Kidney capillary endothelial cell (primary cell): ENCODE data around the gene ORM1.
A peak's percentile ranks its signal among the peaks of the same experiment; 100 is the strongest.
"Not testable (repeated sequence)": the region's sequence is repeated elsewhere in the genome, so short reads cannot be mapped to it uniquely, and the experiment has no call there.

Source experiments
- DNase-seq: peaks from one replicate; pipeline ENCODE4 v3.0.0-alpha.2; 2018; ENCODE audit warnings: low spot score

ORM1 gene

DNA sequence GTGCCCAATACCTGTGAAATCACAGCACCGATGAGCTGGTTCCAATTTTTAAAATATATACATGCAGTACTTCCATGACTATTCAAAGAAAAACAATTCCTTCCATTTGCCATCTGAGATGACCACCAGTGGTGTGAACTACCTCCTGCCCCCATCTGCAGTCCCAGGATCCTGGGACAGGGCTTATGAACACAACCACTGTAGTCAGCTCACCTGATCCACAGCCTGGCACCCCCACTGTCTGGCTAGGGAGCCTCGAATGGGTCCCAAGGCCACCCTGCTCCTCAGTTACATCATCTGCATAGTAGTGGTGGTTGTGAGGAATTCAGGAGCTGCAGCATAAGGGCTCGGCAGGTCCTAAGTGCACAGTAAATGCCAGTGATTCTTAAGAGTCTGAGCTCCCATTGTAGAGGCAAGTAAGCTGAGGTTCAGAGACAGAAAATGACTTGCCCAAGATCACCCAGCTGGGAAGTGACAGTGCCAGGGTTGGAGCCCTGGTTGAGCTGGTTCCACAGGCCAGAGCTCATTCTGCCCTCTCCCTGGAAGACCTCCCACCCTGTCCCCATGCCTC, 2.9 kb downstream of the ORM1 start:
- not testable (repeated sequence) for DNase-seq

DNA sequence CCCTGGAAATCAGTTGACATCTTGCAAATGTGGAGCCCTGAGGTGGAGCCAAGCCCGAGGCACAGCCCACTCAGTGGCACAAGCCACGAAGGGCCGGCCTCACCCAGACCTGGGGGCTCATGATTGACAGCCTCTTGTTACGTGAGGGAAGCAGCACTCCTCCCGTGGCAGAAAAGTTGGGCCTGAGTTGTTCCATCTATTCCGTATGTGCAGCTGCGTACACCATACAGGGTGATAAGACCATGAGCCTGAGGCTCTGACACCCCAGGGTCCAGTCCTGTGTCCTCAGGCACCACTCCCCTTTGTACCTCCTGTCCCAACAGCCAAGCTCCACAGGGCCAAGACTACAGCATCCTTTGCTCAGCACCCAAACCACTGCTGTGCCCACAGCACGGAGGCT, 4.9 kb downstream of the ORM1 start:
- DNase-seq: no peak

DNA sequence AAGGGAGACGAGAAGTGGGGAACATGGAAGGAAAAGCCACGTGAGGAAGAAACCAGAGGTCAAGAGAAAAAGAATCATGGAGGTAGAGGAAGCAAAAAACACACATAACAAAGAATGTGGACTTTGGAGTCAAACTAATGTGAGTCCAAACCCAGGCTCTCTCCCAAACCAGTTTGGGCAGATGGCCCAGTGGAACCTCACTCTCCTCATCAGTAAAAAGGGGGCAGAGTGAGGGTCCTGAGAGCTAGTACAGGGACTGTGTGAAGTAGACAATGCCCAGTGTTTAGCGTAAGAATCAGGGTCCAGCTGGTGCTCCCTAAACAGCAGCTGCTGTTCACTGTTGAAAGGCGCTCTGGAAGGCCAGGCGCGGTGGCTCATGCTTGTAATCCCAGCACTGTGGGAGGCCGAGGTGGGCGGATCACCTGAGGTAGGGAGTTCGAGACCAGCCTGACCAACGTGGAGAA, 5.5 kb downstream of the ORM1 start:
- DNase-seq: not testable (repeated sequence)

DNA sequence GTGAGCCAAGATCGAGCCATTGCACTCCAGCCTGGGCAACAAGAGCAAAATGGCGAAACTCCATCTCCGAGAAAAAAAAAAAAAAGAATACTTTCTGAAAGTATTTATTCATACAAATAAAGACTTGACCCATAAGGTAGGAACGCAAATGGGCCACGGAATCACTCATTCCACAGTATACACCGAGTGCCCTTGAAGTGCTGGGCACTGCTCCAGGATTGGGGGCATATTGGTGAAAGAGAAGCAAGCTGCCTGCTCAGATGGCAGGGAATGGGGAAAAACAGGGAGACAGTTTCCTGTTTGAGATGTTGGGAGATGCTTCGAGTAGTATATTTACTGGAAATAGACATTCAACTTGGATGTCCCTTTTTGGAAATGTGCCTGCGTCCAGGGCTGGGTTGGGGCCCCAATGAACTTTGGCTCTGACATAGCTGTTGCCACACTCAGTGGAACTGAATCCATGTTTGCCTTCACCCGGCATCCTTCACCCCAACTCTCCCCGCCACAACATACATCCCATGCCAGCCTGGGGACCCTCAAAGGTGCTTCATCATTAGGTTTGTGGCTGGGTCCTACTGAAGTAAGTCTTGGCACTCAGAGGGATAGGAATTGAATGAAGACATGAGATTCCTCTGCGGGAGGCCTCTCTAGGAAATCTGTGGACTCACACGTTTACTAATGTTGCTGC, 6.2 kb downstream of the ORM1 start:
- not testable (repeated sequence) for DNase-seq

DNA sequence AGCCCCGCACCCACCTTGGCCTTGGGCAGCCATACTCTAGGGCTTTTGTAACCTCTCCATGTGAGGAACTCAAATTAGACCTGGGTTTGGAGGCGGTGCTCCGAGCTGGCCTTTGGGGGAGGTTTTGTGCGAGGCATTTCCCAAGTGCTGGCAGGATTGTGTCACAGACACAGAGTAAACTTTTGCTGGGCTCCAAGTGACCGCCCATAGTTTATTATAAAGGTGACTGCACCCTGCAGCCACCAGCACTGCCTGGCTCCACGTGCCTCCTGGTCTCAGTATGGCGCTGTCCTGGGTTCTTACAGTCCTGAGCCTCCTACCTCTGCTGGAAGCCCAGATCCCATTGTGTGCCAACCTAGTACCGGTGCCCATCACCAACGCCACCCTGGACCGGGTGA, 6.7 kb downstream of the ORM1 start, which contains the start of gene ORM2:
Gene ORM2 (plus strand): TSS at position 245 of the 398 bp plus-strand sequence. CDS start 36 bp downstream, at position 281.
- not testable (repeated sequence) for DNase-seq

DNA sequence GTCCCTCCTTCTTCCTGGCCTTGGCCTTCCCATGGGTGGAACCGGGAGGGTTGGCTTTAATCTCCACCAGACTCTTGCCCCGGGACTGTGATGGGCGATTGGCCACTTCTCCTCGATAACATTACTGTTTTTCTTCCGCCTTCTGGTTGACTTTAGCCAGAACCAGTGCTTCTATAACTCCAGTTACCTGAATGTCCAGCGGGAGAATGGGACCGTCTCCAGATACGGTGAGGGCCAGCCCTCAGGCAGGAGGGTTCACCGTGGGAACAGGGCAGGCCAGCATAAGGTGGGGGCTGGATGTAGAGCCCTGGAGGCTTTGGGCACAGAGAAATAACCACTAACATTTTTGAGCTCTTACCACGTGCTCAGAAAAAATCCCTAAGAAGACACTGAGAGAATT, 7.7 kb downstream of the ORM1 start:
- DNase-seq: no peak

DNA sequence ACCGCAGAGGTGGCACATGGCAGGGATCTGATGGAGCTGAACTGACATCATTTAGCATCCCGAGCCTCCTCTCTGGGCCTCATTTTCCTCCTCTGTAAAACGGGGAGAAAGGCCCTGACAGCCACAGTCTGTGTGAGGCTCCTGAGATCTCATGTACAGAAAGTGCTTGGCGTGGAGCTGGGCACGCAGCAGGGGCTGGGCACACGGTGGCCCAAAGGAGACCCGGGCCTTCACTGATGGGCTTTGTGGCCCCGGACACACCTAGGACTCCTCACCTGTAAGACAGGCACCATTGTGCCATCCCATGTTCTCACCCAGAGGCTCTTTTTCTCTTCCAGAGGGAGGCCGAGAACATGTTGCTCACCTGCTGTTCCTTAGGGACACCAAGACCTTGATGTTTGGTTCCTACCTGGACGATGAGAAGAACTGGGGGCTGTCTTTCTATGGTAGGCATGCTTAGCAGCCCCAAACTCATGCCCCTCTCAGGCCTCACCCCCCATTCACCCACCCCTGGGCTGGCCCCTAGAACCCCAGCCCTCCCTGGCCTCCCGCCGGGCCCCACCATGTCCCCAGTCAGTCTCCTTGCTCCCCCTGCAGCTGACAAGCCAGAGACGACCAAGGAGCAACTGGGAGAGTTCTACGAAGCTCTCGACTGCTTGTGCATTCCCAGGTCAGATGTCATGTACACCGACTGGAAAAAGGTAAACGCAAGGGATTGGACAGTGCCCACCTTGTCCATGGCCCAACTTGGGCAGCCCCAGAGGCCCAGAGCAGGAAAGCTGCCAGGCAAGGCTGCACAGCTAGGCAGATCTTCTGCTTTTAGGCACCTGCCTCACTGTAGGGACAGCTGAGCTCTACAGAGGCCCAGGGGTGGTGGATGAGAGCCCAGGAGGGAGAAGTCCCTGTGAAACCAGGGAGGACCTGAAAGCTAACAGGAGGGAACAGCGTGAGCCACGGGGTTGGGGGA, 8.6 kb downstream of the ORM1 start:
- not testable (repeated sequence) for DNase-seq

DNA sequence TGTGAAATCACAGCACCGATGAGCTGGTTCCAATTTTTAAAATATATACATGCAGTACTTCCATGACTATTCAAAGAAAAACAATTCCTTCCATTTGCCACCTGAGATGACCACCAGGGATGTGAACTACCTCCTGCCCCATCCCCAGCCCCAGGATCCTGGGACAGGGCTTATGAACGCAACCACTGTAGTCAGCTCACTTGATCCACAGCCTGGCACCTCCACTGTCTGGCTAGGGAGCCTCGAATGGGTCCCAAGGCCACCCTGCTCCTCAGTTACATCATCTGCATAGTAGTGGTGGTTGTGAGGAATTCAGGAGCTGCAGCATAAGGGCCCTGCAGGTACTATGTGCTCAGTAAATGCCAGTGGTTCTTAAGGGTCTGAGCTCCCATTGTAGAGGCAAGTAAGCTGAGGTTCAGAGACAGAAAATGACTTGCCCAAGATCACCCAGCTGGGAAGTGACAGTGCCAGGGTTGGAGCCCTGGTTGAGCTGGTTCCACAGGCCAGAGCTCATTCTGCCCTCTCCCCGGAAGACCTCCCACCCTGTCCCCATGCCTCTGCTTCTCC, 9.7 kb downstream of the ORM1 start:
- not testable (repeated sequence) for DNase-seq

DNA sequence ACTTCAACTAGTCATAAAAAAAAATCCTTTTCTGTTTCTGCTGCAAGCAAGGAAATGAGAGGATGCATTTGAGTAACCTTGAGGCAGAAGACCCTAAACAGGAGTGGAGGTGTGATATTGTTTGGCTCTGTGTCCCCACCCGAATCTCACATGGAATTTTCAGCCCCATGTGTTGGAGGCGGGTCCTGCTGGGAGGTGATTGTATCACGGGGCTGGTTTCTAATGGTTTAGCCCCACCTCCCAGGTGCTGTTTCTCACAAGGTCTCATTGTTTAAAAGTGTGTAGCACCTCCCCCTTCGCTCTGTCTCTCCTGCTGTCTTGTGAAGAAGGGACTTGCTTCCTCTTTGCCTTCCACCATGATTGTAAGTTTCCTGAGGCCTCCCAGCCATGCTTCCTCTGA, 10.8 kb downstream of the ORM1 start:
- DNase-seq: not testable (repeated sequence)

DNA sequence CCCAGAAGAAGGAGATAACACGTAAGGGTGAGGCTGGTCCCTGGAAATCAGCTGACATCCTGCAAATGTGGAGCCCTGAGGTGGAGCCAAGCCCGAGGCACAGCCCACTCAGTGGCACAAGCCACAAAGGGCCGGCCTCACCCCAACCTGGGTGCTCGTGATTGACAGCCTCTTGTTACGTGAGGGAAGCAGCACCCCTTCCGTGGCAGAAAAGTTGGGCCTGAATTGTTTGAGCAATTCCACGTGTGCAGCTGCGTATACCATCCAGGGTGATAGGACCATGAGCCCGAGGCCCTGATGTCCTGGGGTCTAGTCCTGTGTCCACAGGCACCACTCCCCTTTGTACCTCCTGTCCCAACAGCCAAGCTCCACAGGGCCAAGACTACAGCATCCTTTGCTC, 11.6 kb downstream of the ORM1 start:
- DNase-seq: no peak

DNA sequence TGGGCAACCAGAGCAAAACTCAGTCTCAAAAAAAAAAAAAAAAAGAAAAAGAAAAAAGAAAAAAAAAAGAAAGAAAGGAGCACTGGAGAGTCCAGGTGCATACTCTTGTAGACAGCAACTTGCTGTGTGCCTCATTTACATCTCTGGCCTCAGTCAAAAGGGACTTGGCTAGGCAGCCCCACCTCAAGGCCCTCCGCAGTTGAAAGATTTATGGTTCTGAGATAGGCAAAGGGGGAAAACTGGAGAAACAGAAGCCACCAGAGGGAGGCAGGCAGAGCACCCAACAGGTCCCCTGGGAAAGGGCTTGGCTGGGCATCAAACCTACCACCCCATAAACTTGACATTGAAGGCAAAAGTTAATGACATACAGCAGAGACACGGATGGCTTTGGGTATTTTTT, 12.8 kb downstream of the ORM1 start:
- no peak for DNase-seq

DNA sequence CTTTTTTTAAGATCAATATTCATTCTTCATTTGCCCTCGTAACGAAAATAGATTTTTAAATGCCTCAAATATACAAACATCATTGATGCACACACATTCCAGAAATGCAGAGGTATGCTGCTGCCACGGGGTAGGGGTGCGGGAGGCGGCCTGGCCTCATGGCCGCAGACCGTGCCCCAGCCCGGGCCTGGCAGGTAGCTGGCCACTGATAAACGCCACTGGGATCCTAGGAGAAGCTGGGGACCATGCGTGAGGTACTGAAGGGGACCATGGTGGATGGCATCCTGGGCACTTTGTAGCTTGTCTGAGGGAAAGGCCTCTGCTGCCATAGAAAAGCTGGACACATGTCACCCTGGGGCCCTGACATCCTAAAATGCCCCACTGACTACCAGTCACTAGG, 13.3 kb downstream of the ORM1 start:
- no peak for DNase-seq

DNA sequence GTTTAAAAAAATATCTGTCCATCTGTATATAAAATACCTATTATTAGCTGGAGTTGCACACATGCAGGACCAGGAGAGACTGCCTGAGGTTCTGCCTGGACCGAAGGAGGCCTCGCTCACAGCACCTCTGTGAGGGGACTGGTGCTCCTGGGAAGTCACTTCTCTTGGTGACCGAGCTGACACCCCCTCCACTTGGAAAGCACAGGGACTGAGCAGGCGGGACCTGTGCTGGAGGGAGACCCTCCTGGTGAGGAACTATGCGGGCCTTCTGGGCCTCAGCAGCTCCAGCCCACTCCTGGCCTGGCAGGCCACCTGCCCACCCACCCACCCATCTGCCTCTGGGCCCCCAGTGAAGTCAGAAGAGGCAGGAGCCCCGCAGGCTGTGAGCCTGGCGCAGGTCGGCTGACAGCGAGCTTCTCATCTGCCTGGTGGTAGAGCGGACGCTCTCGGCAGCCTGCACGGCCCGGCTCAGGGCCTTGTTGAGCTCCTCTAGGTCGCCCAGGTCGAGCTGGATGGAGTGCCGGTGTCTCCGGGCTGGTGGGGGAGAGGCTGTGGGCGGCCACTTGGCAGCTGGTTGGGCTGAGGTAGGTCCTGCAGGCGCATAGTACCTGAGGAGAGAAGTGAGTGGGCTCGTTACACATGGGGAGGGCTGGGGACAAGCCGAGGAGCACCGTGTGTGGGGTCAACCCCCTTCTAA, 13.9 kb downstream of the ORM1 start:
- no peak for DNase-seq

DNA sequence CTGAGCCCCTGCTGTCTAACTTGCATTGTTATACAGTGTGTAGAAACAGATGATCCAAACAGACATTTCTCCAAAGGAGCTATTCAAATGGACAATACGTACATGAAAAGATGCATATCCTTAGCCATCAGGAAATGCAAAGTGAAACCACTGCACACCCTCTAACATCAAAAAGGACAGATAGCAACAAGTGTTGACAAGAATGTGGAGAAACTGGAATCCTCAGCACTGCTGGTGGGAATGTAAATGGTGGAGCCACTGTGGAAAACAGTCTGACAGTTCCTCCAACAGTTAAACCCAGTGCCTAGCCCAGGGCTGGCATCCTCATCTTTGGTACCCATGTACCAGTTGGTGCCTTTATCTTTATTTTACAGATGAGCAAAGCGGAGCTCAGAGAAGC, 15.3 kb downstream of the ORM1 start:
- no peak for DNase-seq

DNA sequence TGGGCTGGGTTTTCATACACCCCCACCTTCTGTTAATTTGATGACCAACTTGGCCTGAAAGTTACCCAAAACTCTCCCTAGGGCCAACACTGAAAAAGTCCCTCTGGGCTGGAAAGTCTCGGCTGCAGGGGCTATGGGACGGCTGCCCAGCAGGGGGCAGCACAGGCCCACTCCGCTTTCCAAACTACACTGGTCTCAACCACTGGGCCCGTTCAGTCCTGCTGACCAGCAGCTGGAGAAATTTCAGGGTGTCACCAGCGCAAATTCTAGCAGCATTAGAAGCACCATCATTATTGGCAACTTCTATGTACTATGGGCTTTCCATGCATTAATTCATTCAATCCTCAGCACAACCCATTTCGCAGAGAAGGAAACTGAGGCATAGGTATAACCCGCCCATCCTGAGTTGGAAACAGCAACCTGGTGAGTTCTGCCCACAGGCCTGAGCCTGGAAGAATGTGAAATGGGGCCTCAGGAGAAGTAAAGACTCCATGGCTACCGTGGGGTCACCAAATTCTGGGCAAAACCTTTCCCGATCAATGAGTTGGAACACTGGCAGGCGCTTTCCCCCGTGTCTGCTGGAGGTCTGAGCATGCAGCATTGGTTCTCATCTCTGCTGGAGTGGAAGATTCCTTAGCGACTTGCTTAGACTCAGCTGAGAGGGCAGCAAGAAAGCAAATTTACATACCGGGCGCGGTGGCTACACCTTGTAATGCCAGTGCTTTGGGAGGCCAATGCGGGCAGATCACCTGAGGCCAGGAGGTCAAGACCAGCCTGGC, 16.4 kb downstream of the ORM1 start:
- peak; percentile 29 for DNase-seq

DNA sequence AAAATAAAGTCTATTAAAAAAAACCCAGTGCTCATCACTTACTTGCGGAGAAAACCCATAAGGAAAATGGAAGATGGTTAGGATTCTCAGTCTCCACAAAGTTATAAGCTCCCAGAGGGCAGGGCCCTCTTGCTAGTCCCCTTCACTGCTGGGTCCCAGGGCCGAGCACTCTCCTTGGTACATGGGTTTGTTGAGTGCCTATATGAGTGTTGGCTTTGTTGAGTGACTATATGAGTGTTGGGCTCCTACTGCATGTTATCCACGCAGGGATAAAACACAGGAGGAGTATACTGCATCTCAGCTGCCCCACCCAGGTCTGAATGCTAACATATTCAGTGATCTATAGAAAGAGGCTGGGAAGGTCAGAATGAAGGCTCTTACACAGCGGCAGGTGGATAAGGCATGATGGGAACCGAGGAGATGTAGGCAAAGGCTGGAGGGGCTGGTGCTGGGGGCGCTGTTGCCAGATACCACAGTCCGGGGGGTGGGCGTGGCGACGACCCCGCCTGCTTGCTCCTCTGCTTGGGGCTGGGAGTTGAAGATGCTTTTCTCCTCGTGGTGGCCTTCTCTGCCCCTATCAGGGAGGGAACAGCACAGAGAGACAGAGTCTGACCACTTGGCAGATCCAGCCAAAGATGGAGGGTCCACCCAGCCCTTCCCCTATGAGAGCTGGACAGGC, 18.4 kb downstream of the ORM1 start:
- DNase-seq: no peak

DNA sequence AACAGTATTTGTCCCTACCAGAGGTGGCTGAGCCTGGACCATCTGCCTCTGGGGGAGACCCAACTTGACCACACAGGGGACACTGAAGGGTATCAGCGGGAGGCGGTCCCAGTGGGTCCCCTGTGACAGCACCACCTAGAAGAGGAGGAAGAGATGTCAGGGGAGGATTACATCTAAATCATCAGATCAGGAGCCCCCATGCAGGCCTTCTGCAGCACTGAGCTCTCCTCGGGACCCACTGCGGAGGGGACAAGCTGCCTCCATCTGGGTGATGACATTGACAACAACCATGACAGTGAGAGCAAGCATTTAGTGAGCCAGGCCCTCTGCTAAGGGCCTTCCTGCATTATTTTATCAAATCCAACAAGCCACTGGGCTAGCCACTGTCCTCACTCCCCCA, 19.1 kb downstream of the ORM1 start:
- DNase-seq: no peak

DNA sequence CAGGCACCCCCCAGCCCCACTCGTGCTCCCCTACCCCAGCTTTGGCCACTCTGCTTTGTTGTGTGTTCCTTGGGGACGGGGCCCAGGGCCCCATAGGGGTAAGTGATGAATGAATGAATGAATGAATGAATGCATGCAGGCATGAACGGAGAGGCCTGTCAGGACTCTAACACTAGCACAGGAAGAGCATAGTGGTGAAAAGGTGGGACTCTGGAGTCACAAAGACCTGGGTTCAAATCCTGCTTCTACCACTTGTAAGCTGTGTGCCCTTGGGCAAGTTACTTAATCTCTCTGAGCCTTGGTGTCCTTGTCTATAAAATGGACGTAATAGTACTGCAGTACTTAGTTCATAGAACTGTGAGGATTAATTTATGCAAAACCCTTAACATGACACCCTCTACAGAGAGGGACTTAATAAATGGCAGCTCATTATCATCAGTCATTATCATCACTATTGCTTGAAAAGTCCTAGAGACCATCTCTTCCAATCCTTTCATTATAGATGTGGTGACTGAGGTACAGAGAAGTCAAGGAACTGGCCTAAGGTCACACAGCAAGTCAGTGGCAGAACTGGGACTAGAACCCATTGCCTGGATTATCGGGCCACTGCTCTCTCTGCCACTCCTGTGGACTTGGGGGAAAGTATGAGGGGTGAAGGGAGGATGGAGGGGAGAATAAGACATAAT, 20.0 kb downstream of the ORM1 start:
- DNase-seq: no peak

DNA sequence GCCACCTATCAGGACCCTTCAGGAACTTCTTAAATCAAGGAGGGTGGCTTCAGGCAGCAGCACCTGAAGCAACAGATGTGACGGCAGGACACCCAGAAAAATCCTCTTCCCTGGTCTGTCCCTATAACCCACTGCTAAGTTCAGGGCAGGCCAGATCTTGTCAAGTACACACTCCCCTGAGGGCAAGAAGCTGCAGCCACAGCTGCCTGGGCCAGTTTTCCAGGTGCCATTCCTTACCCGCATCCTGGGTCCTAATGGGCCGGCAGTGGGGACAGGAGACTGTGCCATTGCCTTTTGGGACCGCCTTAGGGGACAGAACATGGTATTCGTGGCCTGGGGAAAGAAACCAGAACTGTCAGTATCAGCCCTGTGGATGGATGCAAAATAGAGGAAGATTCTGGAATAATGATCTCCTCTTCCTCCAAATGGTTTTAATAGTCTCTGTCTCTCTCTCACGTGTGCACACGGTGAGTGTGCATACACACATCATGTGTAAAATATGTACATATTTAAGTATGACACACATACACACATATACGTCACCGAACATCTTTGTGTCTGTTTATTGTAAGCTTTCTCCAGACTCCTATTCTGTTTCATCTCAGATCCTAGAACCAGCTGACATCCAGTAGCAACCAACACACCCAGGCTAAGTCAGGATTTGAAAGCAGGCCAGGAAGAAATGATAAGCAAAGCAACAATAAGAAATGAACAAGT, 20.7 kb downstream of the ORM1 start:
- DNase-seq: no peak
